ENCODE measurements around the gene F7.

F7 gene

GRCh38 chr13:113061796-113062425 is 43.7 kb upstream of the F7 start:
- Histone ChIP-seq H3K4me3 (IDR thresholded peaks at IDR 0.05; ENCODE audit: insufficient read depth, low read depth, low read length) (no peak overlapping the region), H2AFZ (ENCODE audit: low read depth) (no peak overlapping the region), H4K20me1 (ENCODE audit: insufficient read depth) (no peaks in the 10 kb centered on the region), H3K79me2 (ENCODE audit: insufficient read depth, low read depth) (no peaks in the 10 kb centered on the region), H3K4me2 (no peak overlapping the region), H3K36me3 (ENCODE audit: insufficient read depth) (no peaks in the 10 kb centered on the region), H3K27me3 (ENCODE audit: insufficient read depth, low read depth) (no peaks in the 10 kb centered on the region), H3K27ac (no peak overlapping the region), H3K4me1 (ENCODE audit: low read depth, poor library complexity, severe bottlenecking) (no peaks in the 10 kb centered on the region), H3K9ac (no peak overlapping the region)
- TF ChIP-seq, protein P1, sequence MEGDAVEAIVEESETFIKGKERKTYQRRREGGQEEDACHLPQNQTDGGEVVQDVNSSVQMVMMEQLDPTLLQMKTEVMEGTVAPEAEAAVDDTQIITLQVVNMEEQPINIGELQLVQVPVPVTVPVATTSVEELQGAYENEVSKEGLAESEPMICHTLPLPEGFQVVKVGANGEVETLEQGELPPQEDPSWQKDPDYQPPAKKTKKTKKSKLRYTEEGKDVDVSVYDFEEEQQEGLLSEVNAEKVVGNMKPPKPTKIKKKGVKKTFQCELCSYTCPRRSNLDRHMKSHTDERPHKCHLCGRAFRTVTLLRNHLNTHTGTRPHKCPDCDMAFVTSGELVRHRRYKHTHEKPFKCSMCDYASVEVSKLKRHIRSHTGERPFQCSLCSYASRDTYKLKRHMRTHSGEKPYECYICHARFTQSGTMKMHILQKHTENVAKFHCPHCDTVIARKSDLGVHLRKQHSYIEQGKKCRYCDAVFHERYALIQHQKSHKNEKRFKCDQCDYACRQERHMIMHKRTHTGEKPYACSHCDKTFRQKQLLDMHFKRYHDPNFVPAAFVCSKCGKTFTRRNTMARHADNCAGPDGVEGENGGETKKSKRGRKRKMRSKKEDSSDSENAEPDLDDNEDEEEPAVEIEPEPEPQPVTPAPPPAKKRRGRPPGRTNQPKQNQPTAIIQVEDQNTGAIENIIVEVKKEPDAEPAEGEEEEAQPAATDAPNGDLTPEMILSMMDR (conservative IDR thresholded peaks at IDR 0.05; ENCODE audit: low read depth, low read length), result no peak

DNA sequence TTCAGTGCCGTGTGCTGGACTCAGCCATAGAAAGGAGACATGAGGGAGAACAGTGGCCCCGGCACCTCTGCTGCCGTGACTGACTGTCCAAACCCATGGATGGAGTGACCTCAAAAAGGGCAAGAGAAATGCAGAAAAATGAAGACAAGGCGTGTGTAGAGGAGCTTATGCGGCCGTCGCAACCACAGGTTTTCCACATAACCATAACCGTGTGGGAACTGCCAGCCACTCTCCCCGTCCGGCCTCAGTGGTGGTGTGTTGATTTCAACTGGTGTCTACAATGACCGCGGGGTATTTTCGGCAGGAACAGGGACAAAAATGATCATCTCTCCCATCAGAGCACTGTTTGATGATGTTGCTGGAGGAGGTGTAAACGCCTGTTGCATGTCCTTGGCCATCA is 42.9 kb upstream of the F7 start:
- Histone ChIP-seq H3K79me2 (ENCODE audit: insufficient read depth, low read depth) (no peaks in the 10 kb centered on the region), H3K9ac (no peak overlapping the region), H3K4me2 (no peak overlapping the region), H3K27me3 (ENCODE audit: insufficient read depth, low read depth) (no peaks in the 10 kb centered on the region), H3K27ac (no peak overlapping the region), H3K36me3 (ENCODE audit: insufficient read depth) (no peaks in the 10 kb centered on the region), H4K20me1 (ENCODE audit: insufficient read depth) (no peaks in the 10 kb centered on the region), H2AFZ (ENCODE audit: low read depth) (no peak overlapping the region), H3K4me3 (IDR thresholded peaks at IDR 0.05; ENCODE audit: insufficient read depth, low read depth, low read length) (no peak overlapping the region), H3K4me1 (ENCODE audit: low read depth, poor library complexity, severe bottlenecking) (no peaks in the 10 kb centered on the region)
- TF ChIP-seq, protein P1 (conservative IDR thresholded peaks at IDR 0.05; ENCODE audit: low read depth, low read length), result no peak

- H3K4me2 ChIP-seq, result no peak overlapping the region
- H4K20me1 ChIP-seq (ENCODE audit: insufficient read depth), result no peaks in the 10 kb centered on the region
- no peaks in the 10 kb centered on the region for H3K36me3 ChIP-seq (ENCODE audit: insufficient read depth)
- H3K9ac ChIP-seq, result no peak overlapping the region
- no peaks in the 10 kb centered on the region for H3K27me3 ChIP-seq (ENCODE audit: insufficient read depth, low read depth)
- H2AFZ ChIP-seq (ENCODE audit: low read depth), result no peak overlapping the region
- no peaks in the 10 kb centered on the region for H3K79me2 ChIP-seq (ENCODE audit: insufficient read depth, low read depth)
- no peak overlapping the region for H3K27ac ChIP-seq
- no peak overlapping the region for H3K4me3 ChIP-seq (IDR thresholded peaks at IDR 0.05; ENCODE audit: insufficient read depth, low read depth, low read length)
- no peaks in the 10 kb centered on the region for H3K4me1 ChIP-seq (ENCODE audit: low read depth, poor library complexity, severe bottlenecking)
- TF ChIP-seq, protein P1 (conservative IDR thresholded peaks at IDR 0.05; ENCODE audit: low read depth, low read length), result no peak
Observed at GRCh38 chr13:113063091-113063491, 42.5 kb upstream of the F7 start.

GRCh38 chr13:113064000-113064533 is 41.5 kb upstream of the F7 start:
- Histone ChIP-seq H3K79me2 (ENCODE audit: insufficient read depth, low read depth) (no peaks in the 10 kb centered on the region), H3K9ac (no peak overlapping the region), H3K27me3 (ENCODE audit: insufficient read depth, low read depth) (no peaks in the 10 kb centered on the region), H3K36me3 (ENCODE audit: insufficient read depth) (no peaks in the 10 kb centered on the region), H3K27ac (no peak overlapping the region), H3K4me2 (no peak overlapping the region), H3K4me3 (IDR thresholded peaks at IDR 0.05; ENCODE audit: insufficient read depth, low read depth, low read length) (no peak overlapping the region), H3K4me1 (ENCODE audit: low read depth, poor library complexity, severe bottlenecking) (no peaks in the 10 kb centered on the region), H4K20me1 (ENCODE audit: insufficient read depth) (no peaks in the 10 kb centered on the region), H2AFZ (ENCODE audit: low read depth) (no peak overlapping the region)
- TF ChIP-seq, protein P1 (conservative IDR thresholded peaks at IDR 0.05; ENCODE audit: low read depth, low read length), result no peak

Data from KMS-11 (cell line).